Psoas muscle (tissue), 8 donors: ENCODE data around the gene CD300LF. TPM values are rescaled to one million over a fixed set of nuclear protein-coding genes. Genes with fewer than 3 reads are reported as not detected.

Experiments used
- ATAC-seq, 4 donors: fragments of 200-7000 bp; cut with Tn5 transposase; one replicate each; pipeline ENCODE4 v1.9.1; 2020; ENCODE audit warnings: moderate library complexity in 3 of 4, mild to moderate bottlenecking in 2 of 4
- DNase-seq, 2 donors: peaks; one replicate each; pipeline ENCODE4 v3.0.0-alpha.2; 2020
- H3K27ac ChIP-seq: fragments of 200-600 bp; one replicate; pipeline ENCODE4 v1.8.0; 2022
- H3K27me3 ChIP-seq, 3 donors: fragments of 200-600 bp in 1 of 3; one replicate each; pipeline versions ENCODE4 v1.6.1 to v1.8.0; 2013 to 2022; ENCODE audit warnings: low read length in 2 of 3, mild to moderate bottlenecking in 2 of 3, moderate library complexity in 1 of 3; ENCODE audit not compliant: insufficient read depth in 3 of 3
- H3K36me3 ChIP-seq, 2 donors: fragments of 200-600 bp in 1 of 2; one replicate each; pipeline versions ENCODE4 v1.6.1 to v1.8.0; 2013 to 2022; ENCODE audit warnings: low read depth in 1 of 2, mild to moderate bottlenecking in 1 of 2, moderate library complexity in 1 of 2; ENCODE audit not compliant: insufficient read depth in 1 of 2
- H3K4me1 ChIP-seq: fragments of 200-600 bp; one replicate; pipeline ENCODE4 v1.8.0; 2022
- H3K4me3 ChIP-seq: fragments of 200-600 bp; one replicate; pipeline ENCODE4 v1.8.0; 2022; ENCODE audit warnings: mild to moderate bottlenecking
- H3K9me3 ChIP-seq: fragments of 200-600 bp; one replicate; pipeline ENCODE4 v1.8.0; 2022
- WGBS, 3 donors: extraction: QIAGEN DNeasy Blood & Tissue Kit; methylation state at CpG; one replicate each; pipeline versions ENCODE4 v1.1.6 to v1.1.7; 2013; 5-methylcytosine and 5-hydroxymethylcytosine counted together
- intact Hi-C, 2 donors: fragments of 100-400 bp; cut with DNase I; formaldehyde crosslinking; loops; one replicate each; pipeline versions ENCODE4 v1.11.0 to v1.14.2; 2022
- polyA plus RNA-seq, 3 donors: library from polyadenylated mRNA; stranded (reverse); fragments of 200-250 nt; gene quantifications; one replicate each; pipeline ENCODE4 v1.2.3, GENCODE V29; 2013
- total RNA-seq, 4 donors: library from RNA; stranded (reverse); fragmentation: NEBNext Ultra II Directional in 2 of 4; extraction: Animal tissue kit (Norgen Biotek cat#: 25700) in 2 of 4; gene quantifications; one replicate each; pipeline versions ENCODE4 v1.2.1 to v1.2.4, GENCODE V29; 2021 to 2023
- TF ChIP-seq, protein P1 (sequence below): fragments of 200-600 bp; IDR thresholded peaks from one replicate; pipeline ENCODE4 v1.8.0; 2022; ENCODE audit warnings: antibody characterized with exemption
- donor health status: healthy with polysubstance abuse.
- donor health status: DM: no; HTN: no; CAD: no; lungs with moderate emphysema.
- donor health status: Bipolar disorder and iron deficiency.
- donor health status: healthy.
- donor health status: DM: yes; HTN: yes; CAD: no.
- donor health status: DM: no; HTN: no; CAD: no.
- donor health status: DM: no; HTN: no; CAD: no.
- donor health status: DM: yes; HTN: yes; CAD: no.

CD300LF gene
- total and polyA plus RNA-seq, 7 donors, result 0.09 to 0.39 (median 0.24) TPM; not detected in 3

GRCh38 chr17:74715144-74715543 lies 2.4 kb upstream of the CD300LF start:
- intact Hi-C loops, result no loop called here
- Histone ChIP-seq H3K9me3 (no peaks in the 10 kb centered on the region), H3K4me3 (no peak overlapping the region), H3K36me3 (no peaks in the 10 kb centered on the region), H3K27ac (no peak overlapping the region), H3K27me3 (peaks cover 0 to 17% (median 0%) of the 10 kb centered on the region in 3 donors), H3K4me1 (no peaks in the 10 kb centered on the region)
- WGBS, 3 donors, result 51 to 59% (median 58%) methylated on average over 4 of the region's 4 CpGs
- no peak for DNase-seq
- ATAC-seq, result no peak
- TF ChIP-seq, protein P1, sequence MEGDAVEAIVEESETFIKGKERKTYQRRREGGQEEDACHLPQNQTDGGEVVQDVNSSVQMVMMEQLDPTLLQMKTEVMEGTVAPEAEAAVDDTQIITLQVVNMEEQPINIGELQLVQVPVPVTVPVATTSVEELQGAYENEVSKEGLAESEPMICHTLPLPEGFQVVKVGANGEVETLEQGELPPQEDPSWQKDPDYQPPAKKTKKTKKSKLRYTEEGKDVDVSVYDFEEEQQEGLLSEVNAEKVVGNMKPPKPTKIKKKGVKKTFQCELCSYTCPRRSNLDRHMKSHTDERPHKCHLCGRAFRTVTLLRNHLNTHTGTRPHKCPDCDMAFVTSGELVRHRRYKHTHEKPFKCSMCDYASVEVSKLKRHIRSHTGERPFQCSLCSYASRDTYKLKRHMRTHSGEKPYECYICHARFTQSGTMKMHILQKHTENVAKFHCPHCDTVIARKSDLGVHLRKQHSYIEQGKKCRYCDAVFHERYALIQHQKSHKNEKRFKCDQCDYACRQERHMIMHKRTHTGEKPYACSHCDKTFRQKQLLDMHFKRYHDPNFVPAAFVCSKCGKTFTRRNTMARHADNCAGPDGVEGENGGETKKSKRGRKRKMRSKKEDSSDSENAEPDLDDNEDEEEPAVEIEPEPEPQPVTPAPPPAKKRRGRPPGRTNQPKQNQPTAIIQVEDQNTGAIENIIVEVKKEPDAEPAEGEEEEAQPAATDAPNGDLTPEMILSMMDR, result no peak

- DNase-seq (no peak), ATAC-seq (no peak)
- intact Hi-C loops, result no loop called here
- WGBS, 3 donors, result 82 to 88% (median 83%) methylated on average over 12 of the region's 12 CpGs
- Histone ChIP-seq H3K4me3 (no peak overlapping the region), H3K27me3 (peaks cover 0 to 21% (median 0%) of the 10 kb centered on the region in 3 donors), H3K4me1 (no peaks in the 10 kb centered on the region), H3K36me3 (no peaks in the 10 kb centered on the region), H3K9me3 (no peaks in the 10 kb centered on the region), H3K27ac (no peak overlapping the region)
- TF ChIP-seq, protein P1, result no peak
These were observed 540 bp upstream of the CD300LF start for GRCh38 chr17:74713171-74713755.

- ATAC-seq (no peak), DNase-seq (no peak)
- Histone ChIP-seq H3K4me3 (no peak overlapping the region), H3K4me1 (no peaks in the 10 kb centered on the region), H3K9me3 (no peaks in the 10 kb centered on the region), H3K27ac (no peak overlapping the region), H3K36me3 (no peaks in the 10 kb centered on the region), H3K27me3 (peaks cover 0 to 24% (median 0%) of the 10 kb centered on the region in 3 donors)
- 68 to 76% (median 70%) methylated on average over 7 of the region's 7 CpGs for WGBS, 3 donors
- TF ChIP-seq, protein P1, result no peak
- intact Hi-C loops, result no loop called here
These were observed 422 bp downstream of the CD300LF start for GRCh38 chr17:74712301-74712700.

DNA sequence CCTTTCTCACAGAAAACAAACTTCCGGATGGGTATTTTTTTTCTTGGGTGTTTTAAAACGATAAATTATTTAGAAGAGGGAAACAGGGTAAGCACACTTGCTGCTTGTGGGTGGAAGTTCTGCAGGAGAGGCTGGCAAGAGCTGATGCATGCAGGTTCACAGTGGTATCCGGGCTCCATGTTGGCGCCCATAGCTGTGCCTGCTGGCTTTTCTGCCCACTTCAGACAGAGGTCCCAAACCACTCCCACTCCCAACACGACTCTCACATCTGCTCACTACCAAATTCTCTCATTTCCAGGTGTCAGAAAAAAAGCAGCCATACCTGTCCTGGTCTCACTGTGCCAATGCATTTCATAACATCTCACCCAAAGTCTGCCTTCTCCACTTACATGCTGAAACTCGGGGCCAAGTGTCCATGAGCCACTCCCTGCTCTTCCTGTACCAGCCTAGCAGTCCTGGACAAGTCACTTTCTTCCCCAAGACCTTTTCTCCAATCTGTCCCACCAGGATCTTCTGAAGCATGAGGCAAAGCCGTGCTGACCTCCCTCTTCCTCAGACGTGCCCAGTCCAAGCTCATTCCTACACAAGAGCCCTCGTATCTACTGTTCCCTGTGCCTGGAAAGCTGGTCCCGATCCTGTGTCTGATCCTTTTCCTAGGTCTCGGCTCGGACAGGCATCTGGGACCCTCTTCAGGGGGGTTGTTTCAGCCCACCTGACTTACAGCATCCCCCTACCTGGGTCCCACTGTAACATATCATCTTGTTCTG lies 1.5 kb downstream of the CD300LF start:
- H3K27me3 ChIP-seq, result peaks cover 0 to 24% (median 0%) of the 10 kb centered on the region in 3 donors
- no peak overlapping the region for H3K4me3 ChIP-seq
- intact Hi-C loops, result no loop called here
- H3K4me1 ChIP-seq, result no peaks in the 10 kb centered on the region
- WGBS, 3 donors, result 52 to 57% (median 54%) methylated on average over 12 of the region's 12 CpGs
- TF ChIP-seq, protein P1, result no peak
- no peaks in the 10 kb centered on the region for H3K36me3 ChIP-seq
- ATAC-seq (no peak), DNase-seq (no peak)
- no peak overlapping the region for H3K27ac ChIP-seq
- H3K9me3 ChIP-seq, result no peaks in the 10 kb centered on the region
